Islet of Langerhans (tissue), 1 donor: Measurements from ENCODE around the gene THRAP3.
"Not testable (repeated sequence)": the region's sequence is repeated elsewhere in the genome, so short reads cannot be mapped to it uniquely, and the experiment has no call there.

Source experiments
- FAIRE-seq: peaks from one replicate; lab custom pipeline; 2011; peaks lifted over from hg19 to GRCh38; lab: Jason Lieb, UNC

The THRAP3 gene

DNA sequence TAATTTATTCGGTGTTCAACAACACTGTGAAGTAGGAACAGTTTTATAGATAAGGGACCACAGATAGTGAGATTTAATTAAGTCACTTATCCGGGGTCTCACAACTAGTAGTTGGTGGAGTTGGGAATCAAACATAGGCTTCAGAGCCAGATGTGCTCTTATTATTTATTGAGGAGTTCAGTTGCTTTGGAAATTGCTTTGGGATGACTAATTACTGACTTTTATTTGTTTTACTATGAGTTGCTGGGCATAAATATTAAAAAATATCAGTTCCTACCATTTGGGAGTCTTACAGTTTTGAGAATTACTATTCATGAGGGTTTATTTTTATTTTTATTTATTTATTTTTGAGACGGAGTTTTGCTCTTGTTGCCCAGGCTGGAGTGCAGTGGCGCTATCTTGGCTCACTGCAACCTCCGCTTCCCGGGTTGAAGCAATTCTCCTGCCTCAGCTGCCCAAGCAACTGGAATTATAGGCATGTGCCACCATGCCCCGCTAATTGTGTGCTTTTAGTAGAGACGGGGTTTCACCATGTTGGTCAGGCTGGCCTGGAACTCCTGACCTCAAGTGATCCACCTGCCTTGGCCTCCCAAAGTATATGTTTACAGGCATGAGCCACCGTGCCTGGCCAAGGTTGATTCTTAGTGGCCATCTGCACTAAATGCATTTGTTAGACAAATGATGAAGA, 27.7 kb downstream of the THRAP3 start:
- FAIRE-seq = no peak

- not testable (repeated sequence) for FAIRE-seq
Measured at GRCh38 chr1:36252482-36252824, 28.2 kb downstream of the THRAP3 start.

DNA sequence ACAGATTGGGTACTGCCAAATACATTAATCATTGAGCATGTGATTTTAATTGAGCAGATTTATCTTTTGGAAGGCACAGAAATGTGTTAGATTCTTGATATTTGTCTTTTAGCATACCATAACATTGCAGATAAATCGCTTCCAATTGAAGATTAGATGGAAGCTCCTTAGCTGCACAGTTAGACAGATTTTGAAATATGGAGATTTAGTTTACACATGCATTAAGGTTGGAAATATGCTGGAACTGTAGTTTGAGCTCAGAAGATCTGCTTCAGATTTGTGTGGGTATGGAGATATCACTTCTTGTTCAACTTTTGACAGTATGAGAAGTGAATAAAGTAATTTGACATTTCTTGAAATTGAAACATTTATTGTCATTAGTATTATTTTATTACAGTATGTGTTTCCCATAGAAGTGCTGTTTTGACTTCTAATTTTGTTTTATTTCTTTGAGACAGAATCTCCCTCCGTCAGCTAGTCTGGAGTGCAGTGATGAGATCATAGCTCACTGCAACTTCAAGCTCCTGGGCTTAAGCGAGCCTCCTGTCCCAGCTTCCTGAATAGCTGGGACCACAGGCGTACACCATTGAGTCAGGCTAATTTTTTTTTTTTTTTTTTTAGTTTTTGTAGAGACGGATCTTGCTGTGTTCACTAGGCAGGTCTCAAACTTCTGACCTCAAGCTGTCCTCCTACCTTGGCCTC, 29.1 kb downstream of the THRAP3 start:
- FAIRE-seq = no peak

DNA sequence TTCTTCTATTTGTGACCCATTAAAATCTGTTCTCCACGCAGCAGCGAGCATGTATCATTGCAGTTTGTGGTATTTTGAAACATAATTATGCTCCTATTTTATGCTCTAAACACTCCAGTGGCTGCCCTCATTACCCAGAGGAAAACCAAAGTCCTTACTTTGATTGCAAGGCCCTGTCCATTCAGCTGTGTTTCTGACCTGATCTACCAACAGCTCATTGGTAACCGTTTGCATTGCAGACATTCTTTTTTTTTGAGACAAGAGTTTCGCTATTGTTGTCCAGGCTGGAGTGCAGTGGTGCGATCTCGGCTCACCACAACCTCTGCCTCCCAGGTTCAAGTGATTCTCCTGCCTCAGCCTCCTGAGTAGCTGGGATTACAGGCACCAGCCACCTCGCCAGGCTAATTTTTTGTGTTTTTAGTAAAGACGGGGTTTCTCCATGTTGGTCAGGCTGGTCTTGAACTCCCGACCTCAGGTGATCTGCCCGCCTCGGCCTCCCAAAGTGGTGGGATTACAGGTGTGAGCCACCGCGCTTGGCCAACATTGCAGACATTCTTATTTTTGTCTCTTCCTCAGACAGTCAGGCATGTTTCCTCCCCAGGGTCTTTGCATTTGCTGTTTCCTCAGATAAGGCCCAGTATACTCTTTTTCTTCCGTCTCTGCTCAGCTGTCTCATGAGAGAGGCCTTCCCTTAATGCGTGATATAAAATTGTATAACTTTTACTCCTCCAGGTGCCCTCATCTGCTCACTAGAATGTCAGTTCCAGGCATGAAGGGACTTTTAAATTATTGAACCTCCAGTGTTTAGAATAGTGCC, 32.5 kb downstream of the THRAP3 start:
- no peak for FAIRE-seq

GRCh38 chr1:36257375-36257767, 33.1 kb downstream of the THRAP3 start:
- FAIRE-seq = no peak

DNA sequence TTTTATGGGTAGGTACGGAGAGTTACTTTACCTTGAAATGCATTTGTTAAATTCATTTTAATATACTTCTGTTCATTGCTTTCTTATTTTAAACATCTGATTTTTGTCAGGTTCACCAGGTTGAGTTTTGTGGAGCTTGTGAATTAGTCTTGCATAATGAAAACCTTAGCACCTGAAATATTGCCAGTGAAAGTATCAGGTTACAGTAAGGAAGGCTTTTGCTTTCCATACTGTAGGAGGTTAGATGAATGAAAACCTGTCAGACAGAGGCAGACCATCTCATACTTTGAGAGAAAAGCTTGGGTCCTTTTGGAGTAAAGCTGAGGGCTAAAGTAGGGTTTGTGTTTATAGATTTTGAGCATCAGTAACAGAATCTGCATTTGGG, 34.7 kb downstream of the THRAP3 start:
- FAIRE-seq = peak; percentile 82

- no peak for FAIRE-seq
Measured at GRCh38 chr1:36268981-36269380, 44.7 kb downstream of the THRAP3 start.

GRCh38 chr1:36269408-36269838, 45.2 kb downstream of the THRAP3 start:
- FAIRE-seq = peak; percentile 51

GRCh38 chr1:36273024-36273423, 48.8 kb downstream of the THRAP3 start:
- FAIRE-seq = no peak

GRCh38 chr1:36274201-36274600, 50.0 kb downstream of the THRAP3 start:
- no peak for FAIRE-seq

DNA sequence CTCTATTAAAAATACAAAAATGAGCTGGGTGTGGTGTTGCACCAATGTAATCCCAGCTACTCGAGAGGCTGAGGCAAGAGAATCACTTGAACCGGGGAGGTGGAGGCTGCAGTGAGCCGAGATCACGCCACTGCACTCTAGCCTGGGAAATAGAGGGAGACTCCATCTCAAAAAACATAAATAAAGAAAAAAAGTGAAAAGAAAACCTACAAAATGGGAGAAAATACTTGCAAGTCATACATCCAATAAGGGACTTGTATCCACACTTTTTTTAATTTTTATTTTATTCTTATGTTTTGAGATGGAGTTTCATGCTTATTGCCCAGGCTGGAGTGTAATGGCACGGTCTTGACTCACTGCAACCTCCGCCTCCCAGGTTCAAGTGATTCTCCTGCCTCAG, 52.4 kb downstream of the THRAP3 start:
- FAIRE-seq = no peak

DNA sequence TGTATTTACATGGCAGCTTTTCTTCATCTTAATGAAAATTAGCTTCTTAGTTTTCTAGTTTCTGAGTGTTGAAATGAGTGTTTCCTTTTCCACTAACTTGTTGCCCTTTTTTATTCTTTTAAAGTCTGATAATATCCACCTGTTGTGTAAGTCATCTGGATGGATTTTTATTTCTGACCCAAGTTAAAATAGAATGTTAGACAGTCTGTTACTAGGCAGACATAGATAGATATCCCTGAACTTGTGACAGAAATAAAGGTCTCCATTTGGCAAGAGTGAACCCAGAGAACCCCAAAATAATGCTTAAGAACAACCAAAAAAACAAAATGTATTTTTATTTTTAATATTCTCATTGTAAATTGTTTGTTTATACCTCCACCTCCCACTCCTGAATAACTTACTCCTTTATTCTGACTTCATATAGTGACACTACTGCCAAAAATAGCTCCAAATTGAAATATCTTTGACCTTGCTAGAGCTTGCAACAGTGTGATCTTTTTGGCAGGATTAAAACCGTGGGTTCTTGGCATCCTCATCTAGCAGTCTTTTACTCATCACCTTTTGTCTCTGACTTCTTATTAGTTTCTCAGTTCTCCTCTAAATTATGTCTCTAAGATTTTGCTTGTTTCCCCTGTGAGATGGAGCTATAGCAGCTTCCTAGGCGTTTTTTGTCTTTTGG, 55.0 kb downstream of the THRAP3 start:
- no peak for FAIRE-seq

GRCh38 chr1:36279789-36280296, 55.6 kb downstream of the THRAP3 start:
- FAIRE-seq = no peak

DNA sequence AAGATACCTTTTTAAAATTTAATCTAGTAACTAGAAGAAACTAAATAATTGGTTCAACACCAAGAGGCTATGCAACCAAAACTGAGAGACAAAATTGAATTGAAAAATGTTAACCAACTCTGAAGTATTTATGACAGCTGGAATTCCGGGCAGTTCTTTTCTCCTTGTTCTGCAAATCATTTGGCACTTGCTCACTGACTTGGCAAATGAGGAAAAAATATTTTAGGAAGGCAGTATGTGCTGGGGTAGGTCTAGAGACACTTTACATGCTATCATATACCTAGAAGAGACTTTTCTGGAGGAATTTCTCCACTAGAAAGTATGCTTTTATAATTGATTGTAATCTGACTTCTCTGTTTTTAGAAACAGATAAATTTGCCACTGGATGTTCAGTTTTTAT, 59.8 kb downstream of the THRAP3 start:
- FAIRE-seq = no peak

- no peak for FAIRE-seq
Measured at GRCh38 chr1:36284517-36284916, 60.3 kb downstream of the THRAP3 start.

DNA sequence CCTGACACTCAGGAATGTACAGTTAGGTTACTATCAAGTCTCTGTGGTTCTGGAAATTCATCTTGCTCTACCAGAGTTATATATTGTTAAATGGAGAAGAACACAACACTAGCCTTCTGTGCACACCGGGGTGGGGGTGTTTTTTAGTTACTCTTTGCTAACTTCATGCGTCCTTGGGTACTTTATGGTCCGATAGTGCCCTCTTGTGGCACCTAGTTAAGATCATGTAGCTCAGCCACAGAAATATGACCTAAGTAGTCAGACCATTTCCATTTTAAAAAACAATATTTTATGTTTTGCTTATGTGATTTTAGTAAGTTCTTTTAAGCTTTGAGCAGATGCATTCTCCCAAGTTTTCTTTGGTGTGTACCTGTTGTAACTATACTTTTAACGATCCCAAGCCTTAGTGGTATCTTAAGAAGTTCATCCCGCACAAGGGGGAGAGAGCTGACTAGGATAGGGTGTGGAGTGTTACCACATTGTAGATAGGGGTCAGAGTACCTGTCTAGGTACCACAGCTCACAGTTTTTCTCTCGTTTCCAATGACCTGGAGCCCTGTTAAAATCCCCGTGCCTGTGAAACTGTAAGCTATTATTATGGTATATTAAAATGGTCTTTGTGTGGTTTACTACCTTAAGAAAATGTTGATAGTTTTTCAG, 61.3 kb downstream of the THRAP3 start:
- peak; percentile 99 for FAIRE-seq

- no peak for FAIRE-seq
Measured at GRCh38 chr1:36286802-36287201, 62.6 kb downstream of the THRAP3 start.

- FAIRE-seq = no peak
Measured at GRCh38 chr1:36287595-36287994, 63.4 kb downstream of the THRAP3 start.

DNA sequence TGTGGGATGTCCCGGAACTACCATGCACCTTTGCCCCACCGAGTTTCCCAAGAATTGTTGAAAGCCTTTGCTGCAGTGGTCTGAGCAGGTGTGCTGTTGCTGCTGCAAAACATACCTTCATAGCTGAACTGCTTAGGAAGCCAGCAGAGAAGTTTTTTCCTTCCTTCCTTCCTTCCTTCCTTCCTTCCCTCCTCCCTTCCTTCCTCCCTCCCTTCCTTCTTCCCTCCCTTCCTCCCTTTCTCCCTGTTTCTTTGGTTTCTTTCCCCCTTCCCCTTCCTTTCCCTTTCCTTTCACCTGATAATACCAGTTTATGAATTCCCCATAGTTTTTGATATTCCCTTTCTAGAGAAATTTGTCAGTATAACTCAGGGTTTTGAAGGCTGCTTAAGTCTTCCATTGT, 71.1 kb downstream of the THRAP3 start:
- no peak for FAIRE-seq

GRCh38 chr1:36297062-36297461, 72.8 kb downstream of the THRAP3 start:
- no peak for FAIRE-seq

DNA sequence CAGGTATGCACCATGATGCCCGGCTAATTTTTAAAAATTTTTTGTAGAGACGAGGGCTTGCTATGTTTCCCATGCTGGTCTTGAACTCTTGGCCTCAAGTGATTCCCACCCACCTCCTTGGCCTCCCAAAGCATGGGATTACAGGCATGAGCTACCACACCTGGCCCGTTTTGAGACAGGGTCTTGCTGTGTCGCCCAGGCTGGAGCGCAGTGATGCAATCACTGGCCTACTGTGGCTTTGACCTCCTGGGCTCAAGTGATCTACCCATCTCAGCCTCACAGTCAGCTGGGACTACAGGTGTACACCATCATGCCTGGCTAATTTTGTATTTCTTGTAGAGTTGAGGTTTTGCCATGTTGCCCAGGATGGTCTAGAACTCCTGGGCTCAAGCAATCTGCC, 74.4 kb downstream of the THRAP3 start:
- FAIRE-seq = no peak

DNA sequence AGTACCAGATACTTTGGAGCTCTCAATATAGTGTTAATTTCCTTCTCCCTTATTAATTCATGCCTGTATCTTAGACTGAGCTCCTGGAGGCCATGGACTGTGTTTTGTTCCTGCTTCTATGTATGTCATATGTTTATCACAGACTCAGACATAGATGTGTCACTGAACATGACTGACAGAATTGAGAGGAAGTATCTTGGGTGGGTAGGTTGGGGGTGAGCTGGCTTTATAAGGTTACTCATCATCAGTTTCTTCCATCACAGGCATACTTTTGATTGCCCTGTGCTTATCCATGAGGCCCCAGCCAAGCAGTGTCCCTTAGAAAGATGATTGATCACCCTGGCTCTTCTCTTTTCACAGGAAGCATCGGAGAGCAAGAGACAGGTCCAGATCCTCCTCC, 76.3 kb downstream of the THRAP3 start:
- no peak for FAIRE-seq
